Type B pancreatic cell (in vitro differentiated cells): Measurements from ENCODE around the gene FYCO1. TPM values are rescaled to one million over a fixed set of nuclear protein-coding genes. Genes with fewer than 3 reads are reported as not detected.

Source experiments
- DNase-seq: peaks from one replicate; pipeline ENCODE4 v3.0.0; 2021; ENCODE audit warnings: mixed read lengths; ENCODE audit not compliant: unreplicated experiment; ENCODE audit errors: extremely low spot score
- H3K27ac Mint-ChIP-seq: 2 replicates; pipeline ENCODE4 v1.8.0; 2021; ENCODE audit warnings: mild to moderate bottlenecking, mixed read lengths
- H3K27me3 Mint-ChIP-seq: 2 replicates; pipeline ENCODE4 v1.8.0; 2021; ENCODE audit warnings: mixed read lengths
- H3K36me3 Mint-ChIP-seq: 2 replicates; pipeline ENCODE4 v1.8.0; 2021; ENCODE audit warnings: mixed read lengths
- H3K4me1 Mint-ChIP-seq: one replicate; pipeline ENCODE4 v1.8.0; 2021; ENCODE audit warnings: mixed read lengths; ENCODE audit not compliant: unreplicated experiment
- H3K4me3 Mint-ChIP-seq: 2 replicates; pipeline ENCODE4 v1.8.0; 2021; ENCODE audit warnings: mild to moderate bottlenecking, mixed read lengths
- H3K9me3 Mint-ChIP-seq: 2 replicates; pipeline ENCODE4 v1.8.0; 2021; ENCODE audit warnings: mixed read lengths
- CTCF ChIP-seq: fragments of 200-600 bp; sonication (generic); conservative IDR thresholded peaks from 2 replicates; pipeline ENCODE4 v1.5.0; 2021; ENCODE audit warnings: antibody characterized with exemption, mild to moderate bottlenecking
- total RNA-seq: library from RNA; stranded (reverse); gene quantifications from 2 replicates; pipeline ENCODE4 v1.2.1, GENCODE V29; 2021; ENCODE audit warnings: low replicate concordance

The FYCO1 gene
- total RNA-seq, 1 donor from 2014 or later, result 15.2 TPM

- Mint-ChIP-seq H3K4me1 (peaks cover 6% of the 10 kb centered on the region), H3K9me3 (no peaks in the 10 kb centered on the region), H3K27ac (no peak overlapping the region), H3K4me3 (no peak overlapping the region), H3K36me3 (peaks cover 18% of the 10 kb centered on the region), H3K27me3 (no peaks in the 10 kb centered on the region)
- no peak for DNase-seq
- TF ChIP-seq CTCF, result no peak
Observed at GRCh38 chr3:45980229-45980813, 15.3 kb downstream of the FYCO1 start.

- Mint-ChIP-seq H3K4me3 (no peak overlapping the region), H3K27me3 (no peaks in the 10 kb centered on the region), H3K36me3 (peaks cover 18% of the 10 kb centered on the region), H3K9me3 (no peaks in the 10 kb centered on the region), H3K27ac (no peak overlapping the region), H3K4me1 (peaks cover 6% of the 10 kb centered on the region)
- no peak for DNase-seq
- TF ChIP-seq CTCF, result no peak
Observed at GRCh38 chr3:45979378-45979777, 16.2 kb downstream of the FYCO1 start.

DNA sequence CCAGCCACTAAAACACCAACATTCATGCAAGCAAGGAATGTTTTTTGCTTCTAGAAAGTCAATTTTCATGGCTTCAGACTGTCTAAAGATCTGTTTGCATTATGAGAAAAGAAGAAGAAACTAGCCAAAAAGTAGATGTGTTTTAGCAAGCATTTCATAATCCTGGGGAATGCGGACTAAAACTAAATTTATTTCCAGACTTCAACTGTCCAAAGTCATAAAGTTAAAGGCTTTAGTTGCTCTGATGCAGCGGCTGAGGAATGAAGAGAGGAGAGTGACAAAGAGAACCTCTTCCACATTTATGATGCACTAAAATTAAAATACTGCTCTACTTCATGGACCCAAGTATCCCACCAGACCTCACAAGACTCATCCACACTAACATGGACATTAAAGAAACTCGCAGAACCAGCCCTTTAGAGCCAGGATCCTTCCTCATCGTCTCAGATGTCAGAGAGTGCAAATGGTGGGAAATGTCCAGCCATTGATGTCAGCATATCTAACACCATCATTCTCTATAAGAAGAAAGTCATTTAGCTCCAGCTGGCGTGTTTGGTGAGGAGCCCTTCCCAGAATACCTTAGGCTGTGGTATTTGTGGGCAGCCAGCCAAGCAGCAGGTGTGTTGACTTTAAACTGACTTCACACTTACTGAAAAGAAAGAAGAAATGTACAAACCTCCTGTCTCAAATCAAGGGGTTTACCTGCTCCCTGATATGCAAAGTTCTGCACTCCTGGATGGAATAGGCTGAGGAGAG lies 17.4 kb downstream of the FYCO1 start:
- Mint-ChIP-seq H3K27me3 (no peaks in the 10 kb centered on the region), H3K36me3 (peaks cover 18% of the 10 kb centered on the region), H3K4me3 (peak overlapping the region; percentile 17), H3K9me3 (no peaks in the 10 kb centered on the region), H3K27ac (peak overlapping the region; percentile 85), H3K4me1 (peaks cover 6% of the 10 kb centered on the region)
- no peak for TF ChIP-seq CTCF
- no peak for DNase-seq

DNA sequence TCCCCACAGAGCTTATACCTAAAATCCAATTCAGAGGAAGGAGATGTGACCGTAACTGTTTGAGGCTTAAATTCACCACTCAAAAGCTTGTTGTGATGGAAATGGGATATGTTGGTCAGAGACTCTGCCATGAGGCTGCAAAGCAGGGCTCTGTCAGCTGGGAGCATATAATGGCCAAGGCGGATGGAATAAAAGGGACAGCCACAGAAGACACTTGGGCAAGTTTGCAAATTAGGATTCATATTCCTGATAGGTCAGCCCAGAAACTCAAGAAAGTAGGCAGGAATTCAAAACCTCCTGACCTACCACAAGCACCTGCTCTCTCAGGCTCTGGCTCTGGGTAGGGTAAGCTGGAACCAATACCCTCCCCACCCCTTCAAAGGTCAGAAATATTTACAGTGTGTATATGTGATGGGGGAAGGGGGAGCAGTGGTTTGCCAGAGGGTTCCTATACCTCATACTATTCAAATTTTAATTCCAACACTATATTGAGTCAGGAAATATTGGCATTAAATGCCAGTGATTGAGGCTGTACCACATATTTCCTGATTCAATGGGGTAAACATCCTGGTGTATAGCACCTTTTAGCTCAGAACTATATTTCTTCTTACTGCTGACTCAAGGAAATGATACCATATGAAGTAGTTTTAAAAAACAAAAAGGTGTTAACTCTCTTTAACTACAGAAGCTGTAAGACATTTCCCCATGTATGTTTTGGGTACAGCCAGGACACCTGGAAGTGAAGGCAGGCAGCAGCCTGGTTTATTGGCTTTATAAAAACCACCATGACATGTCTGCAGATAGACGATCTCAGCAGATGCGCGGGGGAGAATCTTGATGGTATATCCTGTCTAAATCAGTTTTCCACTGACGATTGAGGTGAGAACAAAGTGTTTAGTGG lies 19.2 kb downstream of the FYCO1 start:
- Mint-ChIP-seq H3K27me3 (no peaks in the 10 kb centered on the region), H3K4me1 (peaks cover 6% of the 10 kb centered on the region), H3K4me3 (no peak overlapping the region), H3K27ac (peak overlapping the region; percentile 48), H3K36me3 (peaks cover 23% of the 10 kb centered on the region), H3K9me3 (no peaks in the 10 kb centered on the region)
- no peak for TF ChIP-seq CTCF
- DNase-seq, result no peak

GRCh38 chr3:45975686-45976085 lies 19.9 kb downstream of the FYCO1 start:
- Mint-ChIP-seq H3K4me1 (peaks cover 6% of the 10 kb centered on the region), H3K36me3 (peaks cover 23% of the 10 kb centered on the region), H3K27me3 (no peaks in the 10 kb centered on the region), H3K9me3 (no peaks in the 10 kb centered on the region), H3K4me3 (no peak overlapping the region), H3K27ac (no peak overlapping the region)
- TF ChIP-seq CTCF, result no peak
- DNase-seq, result no peak
